ENCODE measurements around the gene FGF1.

The FGF1 gene

DNA sequence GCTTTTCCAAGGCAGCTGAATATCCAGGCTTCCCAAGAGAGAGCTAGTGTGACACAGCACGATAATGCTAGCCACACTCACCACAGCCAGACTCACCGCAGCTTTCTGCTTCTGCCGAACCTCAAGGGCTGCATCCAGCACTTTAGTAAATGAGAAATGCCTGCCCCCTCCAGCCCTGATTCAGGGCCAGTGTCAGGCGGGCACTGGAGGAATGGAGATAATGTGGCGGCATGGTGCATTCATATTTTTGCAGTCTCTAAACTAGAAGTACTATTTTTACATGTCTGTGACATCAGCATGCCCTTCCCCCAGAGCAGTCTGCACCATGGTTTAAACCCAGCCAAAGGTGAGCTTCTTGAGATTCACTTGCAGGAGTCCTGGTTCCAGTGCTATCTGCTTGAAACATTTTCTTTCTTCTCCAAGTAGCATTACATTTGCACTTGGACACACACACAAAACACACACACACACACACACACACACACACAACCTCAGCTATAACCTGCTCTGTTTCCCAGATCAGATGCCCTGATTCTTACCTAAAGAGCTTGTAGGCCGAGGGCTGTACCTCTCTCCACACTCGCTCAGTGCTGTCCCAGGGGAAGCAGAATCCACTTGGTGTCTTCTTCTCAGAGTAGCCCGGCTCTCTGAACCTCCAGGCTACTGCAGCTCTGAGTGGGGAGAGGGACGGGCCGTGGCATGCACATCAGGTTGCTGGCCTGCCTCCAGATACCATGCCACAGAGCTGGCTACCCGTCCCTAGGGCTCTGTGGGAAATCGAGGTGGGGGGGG is at the start of gene FGF1:
Gene FGF1 (minus strand): TSS at position 673 of the 792 bp plus-strand sequence. CDS start 71,963 bp downstream, outside the sequence.
- no peak for DNase-seq

DNA sequence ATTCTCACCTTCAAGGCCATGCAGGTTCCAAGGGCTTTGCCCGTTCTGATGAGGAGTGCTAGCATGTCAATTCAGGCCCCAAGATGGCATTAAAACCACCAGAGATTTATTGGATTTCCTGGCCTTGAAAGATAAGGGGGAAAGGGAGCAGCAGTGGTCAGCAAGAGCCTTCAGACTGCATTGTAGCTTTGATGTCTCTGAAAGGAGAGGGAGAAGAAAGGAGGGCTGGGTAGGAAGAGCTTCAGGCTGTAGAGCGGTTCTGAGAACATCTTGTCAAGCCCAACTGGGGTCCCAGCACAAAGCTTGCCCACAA is 41.8 kb upstream of the FGF1 start:
- no peak for DNase-seq

DNA sequence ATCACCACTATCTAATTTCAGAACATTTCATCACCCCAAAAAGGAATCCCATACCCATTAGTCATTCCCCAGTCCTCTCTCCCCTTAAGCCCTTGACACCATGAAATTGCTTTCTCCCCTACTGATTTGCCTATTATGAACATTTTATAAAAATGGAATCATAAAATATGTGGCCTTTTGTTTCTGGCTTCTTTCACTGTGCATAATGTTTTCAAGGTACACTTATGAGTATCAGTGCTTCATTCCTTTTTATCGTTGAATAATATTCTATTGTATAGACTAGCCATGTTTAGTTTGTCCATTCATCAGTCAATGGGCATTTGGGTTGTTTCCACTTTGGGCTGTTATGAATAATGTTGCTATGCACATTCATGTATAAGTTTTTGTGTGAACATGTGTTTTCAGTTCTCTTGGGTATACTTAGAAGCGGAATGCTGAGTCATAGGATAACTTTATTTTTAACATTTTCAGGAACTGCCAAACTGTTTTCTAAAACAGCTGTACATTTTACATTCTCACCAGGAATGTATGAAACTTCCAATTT is 40.4 kb upstream of the FGF1 start:
- DNase-seq = peak; percentile 96

DNA sequence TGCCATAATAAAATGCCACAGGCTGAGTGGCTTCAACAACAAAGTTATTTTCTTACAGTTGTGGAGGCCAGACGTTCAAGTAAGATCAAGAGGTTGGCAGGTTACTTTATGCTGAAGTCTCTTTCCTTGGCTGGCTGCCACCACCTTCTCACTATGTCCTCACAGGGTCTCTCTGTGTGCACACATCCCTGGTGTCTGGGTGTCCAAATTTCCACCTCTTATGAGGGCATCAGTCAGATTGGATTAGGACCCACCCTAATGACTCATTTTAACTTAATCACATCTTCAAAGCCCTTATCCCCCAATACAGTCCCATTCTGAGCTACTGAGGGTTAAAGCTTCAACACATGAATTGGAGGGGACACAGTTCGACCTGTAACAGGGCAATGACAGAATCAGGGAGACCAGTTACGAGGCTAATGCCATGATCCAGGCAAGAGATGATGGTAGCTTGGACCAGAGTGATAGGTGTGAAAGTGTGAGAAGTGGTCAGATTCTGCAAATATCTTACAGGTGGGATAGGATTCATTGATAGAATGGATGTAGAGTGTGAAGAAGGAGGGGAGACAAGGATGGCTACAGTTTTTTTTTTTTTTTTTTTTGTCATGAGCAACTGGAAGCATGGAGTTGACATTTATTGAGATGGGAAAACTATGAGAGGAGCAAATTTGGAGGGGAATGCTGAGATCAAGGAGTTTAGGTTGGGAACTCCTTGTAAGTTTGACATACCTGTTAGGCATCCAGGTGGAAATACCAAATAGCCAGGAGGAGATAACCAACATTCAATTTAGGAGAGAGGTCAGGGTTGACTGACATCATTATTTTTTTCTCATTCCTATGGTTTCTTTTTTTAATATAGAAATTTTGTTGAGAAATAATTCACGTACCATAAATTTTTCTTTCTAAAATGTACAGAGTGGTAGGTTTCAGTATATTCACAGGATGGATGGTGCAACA is 39.6 kb upstream of the FGF1 start:
- no peak for DNase-seq

DNA sequence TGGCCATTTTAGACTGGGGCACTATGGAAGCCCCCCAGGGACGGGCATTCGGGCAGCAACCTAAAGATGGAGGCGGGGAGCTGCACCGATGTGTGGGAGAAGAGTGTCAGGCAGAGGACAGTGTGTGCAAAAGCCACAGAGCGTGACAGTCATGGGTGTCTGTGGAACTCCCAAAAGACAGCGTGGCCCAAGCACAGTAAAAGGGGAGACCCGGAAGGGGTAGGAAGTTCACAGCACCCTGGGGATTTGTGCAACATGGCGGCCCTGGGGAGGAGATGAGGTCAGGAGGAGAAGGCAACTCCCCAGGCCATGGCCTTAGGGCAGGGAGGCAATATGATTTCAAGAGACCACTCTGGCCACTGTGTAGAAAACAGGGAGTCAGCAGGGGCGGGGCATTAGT is 38.9 kb upstream of the FGF1 start:
- DNase-seq = no peak

DNA sequence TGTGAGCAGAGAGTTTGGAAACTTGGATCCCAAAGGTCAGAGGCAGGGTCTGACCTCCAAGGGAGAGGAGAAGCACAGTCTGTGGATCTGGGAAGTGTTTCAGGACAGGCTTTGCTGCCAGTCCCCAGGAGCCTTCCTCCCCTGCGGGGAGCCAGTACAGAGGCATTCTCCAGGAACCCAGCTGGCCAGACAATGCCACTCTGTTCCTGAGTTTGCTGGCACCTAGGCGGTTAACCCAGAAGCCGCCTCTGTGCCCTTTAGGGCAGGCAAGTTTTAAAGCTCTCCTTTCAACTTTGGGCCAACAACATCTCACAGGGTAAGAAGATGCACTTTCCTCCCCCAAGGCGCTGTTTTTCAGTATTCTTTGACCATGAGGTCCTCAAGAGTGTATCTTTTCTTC is 37.0 kb upstream of the FGF1 start:
- DNase-seq = no peak

DNA sequence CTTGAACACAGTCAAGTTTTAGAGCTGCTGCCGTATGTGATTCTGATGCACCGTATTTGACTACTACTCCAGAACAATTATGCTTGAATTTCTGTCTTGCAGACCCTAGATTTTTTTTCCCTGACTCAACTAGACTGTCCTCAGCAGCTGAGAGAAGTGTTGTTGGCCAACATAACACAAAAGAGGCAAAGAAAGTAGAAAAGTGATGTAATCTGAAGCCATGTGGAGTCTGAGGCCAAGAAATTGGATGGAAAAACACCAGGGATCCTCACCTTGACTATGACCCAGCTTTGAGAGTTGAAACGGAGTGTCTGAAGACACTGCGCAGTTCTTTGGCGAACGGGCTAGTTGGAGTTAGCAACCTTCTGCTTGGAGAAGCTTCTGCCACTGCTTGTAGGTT is 36.3 kb upstream of the FGF1 start:
- DNase-seq = peak; percentile 39

DNA sequence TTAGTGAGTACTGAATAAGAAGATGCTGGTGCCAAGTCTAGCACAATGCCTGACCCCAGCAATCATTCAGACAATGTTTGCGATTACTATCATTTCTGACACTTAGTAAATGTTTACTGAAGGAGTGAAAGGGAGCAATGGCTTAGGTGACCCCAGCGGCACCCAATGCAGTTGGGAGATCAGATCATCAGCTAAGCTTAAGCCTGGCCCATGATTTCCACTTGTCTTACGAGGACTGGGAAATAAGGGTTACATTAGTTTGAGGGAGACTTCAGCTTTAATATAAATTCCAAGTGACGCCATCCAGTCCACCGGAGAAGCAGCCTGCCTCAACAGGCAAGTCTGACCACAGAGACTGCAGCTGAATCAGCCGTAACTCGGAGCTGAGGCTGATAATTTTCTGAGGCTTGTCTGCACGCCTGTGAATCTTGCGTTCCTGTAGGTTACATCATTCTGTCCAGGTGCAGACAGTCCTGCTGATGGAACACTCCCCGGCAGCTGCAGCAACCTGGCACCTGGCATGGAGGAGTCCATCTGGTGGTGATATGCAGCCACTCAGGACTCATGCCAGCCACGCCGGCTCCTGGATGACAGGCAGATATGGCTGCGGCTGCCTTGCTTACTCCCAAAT is 34.9 kb upstream of the FGF1 start:
- DNase-seq = peak; percentile 39

DNA sequence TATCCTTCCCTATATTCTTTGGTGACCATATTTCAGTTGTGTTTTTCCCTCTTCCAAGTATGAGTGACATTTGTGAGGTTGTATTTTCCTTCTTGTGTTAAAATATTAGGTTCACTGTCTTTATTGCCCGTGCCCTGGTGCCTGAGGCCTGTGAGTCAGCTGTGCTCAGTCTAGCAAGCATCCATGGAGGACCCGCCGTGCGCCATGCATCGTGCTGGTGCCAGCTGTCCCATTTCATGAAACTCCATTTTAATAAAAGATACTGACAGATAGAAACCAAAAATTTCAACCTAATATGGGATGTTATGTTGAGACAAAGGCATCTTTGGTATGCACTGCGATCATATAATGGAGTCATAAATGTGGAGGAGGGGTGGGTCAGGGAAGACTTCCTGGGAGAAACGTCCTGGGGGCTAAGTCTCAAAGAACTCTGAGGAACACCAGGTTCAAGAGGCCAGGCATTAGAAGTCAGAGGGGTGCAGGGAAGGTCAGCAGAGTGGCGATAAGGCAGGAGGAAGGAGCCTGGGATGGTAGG is 34.0 kb upstream of the FGF1 start:
- DNase-seq = peak; percentile 52

DNA sequence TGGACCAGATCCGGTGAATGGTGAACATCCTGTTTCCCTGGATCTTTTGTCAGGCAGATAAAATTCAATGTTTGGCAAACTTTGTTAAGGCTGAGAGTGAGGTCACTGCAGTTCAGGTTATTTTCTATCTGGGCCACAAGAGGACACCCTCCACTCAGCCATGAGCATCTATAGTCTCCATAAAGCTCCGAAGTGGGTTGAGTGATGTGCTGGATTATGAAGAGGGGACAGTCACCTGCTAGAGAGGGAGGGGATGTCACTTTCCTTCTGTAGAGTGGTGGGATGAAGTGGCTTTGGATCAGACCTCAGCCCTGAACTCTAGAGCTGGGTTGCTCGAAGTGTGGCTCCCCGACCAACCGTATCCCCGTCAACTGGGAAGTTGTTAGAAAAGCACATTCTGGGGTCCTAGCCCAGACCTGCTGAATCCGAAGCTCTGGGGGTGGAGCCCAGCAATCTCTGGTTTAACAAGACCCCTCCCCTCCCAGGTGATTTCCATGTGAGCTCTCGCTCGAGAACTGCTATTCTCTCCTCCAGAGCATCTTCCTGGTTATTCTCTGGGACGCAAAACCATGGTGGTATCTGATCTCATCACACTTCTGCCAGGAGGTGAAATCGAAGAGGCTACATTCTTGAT is 31.8 kb upstream of the FGF1 start:
- DNase-seq = peak; percentile 67

DNA sequence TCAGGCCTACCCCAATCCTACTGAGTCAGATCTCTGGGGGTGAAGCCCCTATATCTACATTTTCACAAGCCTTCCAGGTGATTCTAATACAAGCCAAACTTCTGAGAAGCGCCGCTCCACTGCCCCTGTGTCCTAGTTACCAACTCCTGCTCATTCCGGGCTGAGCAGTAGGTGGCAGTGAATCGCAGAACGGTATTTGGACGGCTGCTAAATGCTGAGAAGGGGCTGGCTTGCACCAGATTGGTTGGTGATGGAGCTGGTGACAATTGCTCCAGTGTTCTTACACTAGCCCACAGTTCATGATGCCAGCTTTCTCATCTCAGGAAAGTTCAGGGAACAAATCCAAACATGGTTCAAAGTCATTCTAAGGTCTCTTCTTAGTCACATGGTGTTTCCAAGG is 31.1 kb upstream of the FGF1 start:
- peak; percentile 58 for DNase-seq

DNA sequence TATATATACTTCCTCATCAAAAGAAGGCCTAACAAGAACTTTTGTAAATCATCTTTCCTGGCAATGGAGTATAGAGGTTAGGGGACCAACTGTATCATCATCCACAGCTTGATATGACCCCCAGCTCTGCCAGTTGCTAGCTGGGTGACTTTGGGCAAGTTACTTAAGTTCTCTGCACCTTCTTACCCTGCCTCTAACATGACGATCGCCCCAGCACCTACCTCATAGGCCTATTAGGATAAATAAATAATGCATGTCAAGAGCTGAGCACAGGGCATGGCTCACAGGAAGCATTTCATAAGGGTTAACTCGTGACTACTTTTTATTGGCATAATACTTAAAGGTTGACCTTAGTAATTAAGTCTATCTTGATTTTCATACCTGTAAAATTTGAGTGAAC is 29.4 kb upstream of the FGF1 start:
- no peak for DNase-seq

DNA sequence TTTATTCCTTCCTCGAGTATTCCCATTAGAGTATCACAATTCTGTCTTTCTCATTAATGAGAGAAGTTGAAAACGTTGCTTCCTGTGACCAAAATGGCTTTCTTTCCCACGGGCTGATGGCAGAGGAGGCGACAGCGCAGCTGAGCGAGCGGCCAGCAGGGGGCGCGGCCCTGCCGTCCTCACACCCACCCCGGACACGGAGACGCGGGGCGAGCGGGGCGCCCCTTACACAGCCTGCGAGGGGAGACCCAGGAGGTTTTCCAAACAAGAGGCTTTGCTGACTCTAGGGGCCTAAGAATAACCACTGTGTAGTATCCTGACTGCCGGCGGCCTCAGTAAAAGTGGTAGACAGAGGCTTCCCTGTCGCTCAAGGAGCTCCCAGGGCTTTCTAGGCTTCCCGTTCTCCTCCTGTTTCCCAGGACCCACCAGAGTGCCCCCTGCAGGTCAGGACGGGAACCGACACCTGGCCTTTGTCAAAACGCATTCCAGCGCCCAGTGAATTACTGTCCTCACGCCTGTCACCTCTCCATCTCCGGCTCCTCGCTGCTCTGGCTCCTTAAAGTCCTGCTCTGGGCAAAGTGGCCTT is 27.3 kb upstream of the FGF1 start:
- DNase-seq = peak; percentile 83

DNA sequence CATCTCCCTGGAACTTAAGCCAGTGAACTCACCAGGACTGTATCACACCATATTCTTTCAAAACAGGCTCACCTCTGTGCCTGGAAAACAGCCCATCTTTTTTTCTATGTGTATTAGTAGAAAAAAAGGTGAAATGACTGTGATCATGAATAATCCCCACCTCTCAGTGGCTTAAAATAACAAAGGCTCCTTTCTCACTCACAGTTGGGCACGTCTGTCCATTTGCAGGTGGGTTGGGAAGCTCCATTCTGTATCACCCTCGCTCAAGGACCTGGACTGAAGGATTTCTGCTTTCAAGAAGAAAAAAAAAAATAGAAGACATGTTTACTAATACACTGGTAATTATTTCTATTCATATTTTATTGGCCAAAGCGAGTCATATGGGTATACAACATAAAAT is 17.3 kb upstream of the FGF1 start:
- no peak for DNase-seq

DNA sequence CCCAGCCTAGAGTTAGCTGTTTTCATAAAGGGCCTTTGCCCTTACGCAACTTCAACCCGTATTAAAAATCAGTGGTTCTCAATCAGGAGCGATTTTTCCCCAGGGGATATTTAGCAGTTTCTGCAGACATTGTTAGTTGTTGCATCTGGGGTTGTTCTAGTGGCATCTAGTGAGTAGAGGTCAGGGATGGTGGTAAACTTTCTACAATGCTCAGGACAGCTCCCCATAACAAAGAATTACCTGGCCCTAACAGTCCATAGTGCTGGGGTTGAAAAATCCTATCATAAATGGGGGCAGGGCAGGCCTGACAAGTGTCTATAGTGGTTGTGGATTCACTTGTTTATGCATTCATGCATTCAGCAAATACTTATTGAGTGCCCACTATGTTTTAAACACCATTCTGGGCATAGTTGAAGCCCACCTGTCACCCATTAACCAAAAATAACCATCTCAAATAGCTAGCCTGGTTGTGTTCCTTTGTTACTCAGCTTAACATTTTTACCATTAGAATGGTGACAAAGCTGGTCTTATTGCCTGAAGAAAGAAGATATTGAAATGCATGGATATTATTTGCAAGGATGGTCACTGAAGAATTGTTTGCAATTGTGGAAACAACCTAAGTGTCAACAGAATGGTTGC is 15.9 kb upstream of the FGF1 start:
- no peak for DNase-seq

DNA sequence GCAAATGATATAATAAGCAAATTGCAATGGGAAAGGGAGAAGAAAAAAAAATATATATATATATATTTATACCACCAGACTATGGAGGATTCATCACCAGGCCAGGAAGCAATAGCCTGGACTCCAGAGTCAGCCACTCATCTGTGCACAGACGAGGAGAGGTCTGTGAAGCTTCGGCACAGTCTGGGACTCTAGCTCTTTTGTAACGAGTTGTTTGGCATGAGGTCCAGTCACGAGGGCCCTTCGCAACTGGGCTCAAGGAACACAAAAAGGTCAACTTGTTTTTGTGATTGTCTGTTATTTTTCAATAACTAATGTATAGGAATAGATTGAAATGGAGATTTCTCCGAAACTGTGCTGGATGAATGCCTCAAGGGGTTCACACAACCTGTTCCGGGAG is 14.7 kb upstream of the FGF1 start:
- no peak for DNase-seq

DNA sequence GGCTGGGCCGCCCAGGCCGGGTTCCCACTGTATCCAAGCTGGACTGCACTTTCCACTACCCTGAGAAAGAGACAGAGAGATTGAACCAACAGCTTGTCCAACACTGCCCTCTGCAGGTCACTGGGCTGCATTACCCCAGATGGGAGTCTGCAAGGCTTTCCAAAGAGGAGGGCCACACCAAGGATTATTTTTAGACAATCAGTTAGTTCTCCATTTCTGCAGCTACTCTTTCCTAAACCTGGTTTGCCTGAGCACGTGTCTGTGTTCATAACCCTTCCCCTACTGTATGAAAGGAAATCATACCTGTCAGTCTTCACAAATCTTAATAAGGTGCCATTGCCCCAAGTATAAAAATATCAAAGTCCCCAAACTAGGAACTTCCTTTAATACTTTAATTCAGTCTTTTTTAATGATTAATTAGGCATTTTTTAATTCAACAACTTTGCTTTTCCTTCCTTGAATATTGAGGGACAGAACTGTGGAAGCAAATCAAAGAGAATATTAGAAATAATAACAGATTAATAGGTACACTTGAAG is 13.4 kb upstream of the FGF1 start:
- peak; percentile 78 for DNase-seq

DNA sequence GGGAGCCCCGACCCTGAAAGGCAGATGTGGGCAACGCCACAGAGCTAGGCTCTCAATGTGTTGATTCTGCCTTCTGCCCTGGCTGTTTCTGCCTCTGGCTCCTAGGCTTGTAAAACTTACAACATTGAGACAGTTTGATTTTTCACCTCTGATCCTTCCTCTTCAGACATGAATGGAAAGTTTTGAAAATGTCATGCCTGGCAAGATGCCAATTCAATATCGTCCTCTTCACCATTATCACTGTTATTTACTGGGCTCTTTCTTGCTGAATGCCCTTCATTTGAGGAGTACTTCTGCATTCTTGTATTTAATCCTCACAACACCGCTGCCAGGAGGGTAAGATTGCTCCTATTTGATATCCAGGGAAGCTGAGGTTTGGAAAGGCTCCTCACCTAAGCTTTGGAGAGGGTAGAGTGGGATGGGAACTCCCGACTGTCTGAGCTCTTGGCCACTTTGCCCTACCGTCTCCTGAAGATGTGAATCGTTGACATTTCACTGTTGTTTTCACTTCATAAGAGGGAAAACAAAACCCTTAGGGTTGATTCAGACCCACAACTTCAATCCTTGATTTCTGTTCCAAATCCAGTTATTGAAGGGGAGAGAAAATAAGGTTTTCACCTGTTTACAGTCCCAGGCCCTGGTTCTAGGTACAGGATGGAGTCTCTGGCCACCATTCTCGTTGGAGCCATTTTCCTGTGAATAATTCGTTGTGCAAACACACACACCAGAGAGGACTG is 12.7 kb upstream of the FGF1 start:
- no peak for DNase-seq

DNA sequence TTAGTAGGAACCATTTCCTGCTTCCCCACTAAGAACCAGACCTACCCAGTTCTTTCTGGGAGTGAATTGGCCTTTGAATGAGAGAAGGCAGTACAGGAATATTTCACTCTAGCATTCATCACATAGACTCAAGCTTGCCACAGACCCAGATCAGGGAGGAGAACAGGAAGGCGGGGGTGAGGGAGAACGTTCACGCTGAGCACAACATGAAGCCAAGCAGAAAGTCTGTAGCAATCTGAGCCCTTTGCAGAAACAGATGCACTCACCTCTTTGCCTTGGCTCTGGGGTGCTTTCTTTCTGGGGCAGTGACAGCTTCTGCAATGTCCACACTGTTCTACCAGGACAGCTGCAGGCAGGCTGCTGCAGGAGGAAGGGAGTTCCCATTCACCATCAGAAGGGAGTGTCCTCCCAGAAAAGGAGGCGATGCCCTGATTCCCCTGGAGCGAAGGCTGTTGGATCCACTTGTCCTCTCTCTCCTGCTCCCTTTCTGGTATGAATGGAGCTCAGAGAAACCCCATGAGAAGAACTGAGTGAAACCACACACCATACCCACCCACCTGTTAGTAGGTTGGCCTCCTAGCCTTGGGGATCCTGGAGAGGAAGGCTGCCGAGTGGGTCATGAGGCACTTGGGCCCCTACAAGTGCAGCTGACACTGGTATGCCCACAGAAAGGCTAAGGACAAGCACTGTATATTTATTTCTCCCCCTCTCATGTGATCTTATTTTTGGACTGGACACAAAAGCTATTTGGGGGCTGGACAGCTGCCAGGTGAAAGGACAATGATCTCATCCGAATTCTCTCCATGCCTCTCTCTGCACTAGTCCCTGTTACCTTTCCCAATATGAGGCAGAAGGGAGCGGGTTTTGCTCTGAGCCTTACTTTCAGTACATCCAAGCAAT is 11.7 kb upstream of the FGF1 start:
- peak; percentile 64 for DNase-seq

DNA sequence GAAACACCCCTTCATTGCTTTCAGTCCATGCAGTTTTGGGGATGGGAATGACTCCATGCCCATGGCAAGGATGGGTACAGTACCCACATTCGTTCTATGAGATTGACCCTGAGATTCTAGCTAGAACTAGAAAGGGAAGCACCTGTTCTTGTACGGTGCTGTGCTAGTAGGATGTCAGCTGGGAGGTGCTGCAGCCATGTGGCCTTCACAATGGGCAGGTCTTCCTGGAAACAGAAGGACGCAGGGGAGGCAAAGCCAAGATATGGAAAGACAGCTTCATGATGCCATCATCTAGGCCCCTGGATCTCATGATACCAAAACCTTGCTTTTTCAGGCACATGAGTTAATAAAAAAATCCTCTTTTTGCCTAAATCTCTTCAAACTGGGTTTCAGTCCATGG is 10.5 kb upstream of the FGF1 start:
- no peak for DNase-seq

Data from fibroblast of skin of right quadriceps (primary cell).